Measurements from ENCODE around the gene AGAP1. TPM values are rescaled to one million over a fixed set of nuclear protein-coding genes. Genes with fewer than 3 reads are reported as not detected.

AGAP1 gene
- total and polyA plus RNA-seq, 2 donors from 2014 or later: 8.1 to 44.5 TPM

DNA sequence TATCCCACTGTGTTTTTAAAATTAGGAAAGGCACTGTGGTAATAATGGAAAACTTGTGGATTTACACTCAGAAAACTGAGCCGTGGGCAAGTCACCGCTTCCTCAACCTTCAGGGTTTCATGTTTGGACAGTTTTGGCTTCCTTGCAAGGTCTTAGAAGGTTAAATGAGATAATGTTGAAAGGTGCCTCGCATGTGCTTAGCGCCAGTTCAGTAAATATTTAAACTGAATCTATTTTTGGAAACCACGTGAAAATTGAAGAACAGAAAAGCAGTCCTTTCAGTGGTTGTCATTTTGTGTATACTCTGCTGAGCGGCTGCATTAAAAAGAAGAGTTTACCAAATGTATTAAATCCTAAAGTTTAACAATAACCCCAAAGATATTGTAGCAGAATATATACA is 15.2 kb upstream of the AGAP1 start:
- intact Hi-C loops (cut with DNase I): no loop called here
- Histone ChIP-seq H3K36me3 (ENCODE audit: control insufficient read depth in 2 of 3, insufficient read depth in 3 of 3, low read length in 3 of 3) (no peaks in the 10 kb centered on the region), H3K27ac (ENCODE audit: low read depth in 2 of 2, low read length in 2 of 2) (no peak overlapping the region), H3K9me3 (ENCODE audit: control insufficient read depth in 2 of 3, insufficient read depth in 1 of 3, low read length in 3 of 3) (no peaks in the 10 kb centered on the region), H3K27me3 (ENCODE audit: control insufficient read depth, insufficient read depth, low read length) (no peaks in the 10 kb centered on the region), H3K9ac (ENCODE audit: low read length in 3 of 3) (no peak overlapping the region), H3K4me1 (ENCODE audit: control insufficient read depth in 2 of 3, insufficient read depth in 2 of 3, low read depth in 1 of 3, low read length in 3 of 3) (no peaks in the 10 kb centered on the region), H3K4me3 (ENCODE audit: low read length in 3 of 3) (no peak overlapping the region)
- no peak for TF ChIP-seq CTCF (IDR thresholded peaks at IDR 0.05; ENCODE audit: borderline replicate concordance, extremely low read depth, insufficient read depth)
- DNase-seq (no peak), FAIRE-seq (peak; percentile 19)

DNA sequence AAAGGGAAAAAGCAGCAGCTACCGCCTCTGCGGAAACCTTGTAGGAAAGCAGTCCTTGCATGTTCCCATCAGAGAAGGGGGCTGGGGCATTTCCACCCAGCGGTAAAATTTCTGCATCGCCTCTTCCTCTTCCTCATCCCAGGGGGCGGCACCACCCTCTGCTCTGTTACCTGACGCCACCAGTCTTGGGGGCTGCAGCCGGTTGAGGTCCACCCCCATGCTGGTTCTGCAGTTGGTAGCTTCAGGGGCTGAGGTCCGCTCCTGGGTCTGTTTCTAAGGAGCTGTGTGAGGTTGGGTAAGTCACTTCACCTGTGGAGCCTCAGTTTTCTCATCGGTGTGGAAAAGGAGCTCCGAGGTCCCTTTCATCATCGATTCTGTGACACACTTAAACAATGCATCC is 14.2 kb upstream of the AGAP1 start:
- H3K9ac ChIP-seq (ENCODE audit: low read length in 3 of 3): no peak overlapping the region
- no peaks in the 10 kb centered on the region for H3K9me3 ChIP-seq (ENCODE audit: control insufficient read depth in 2 of 3, insufficient read depth in 1 of 3, low read length in 3 of 3)
- DNase-seq: no peak
- H3K4me1 ChIP-seq (ENCODE audit: control insufficient read depth in 2 of 3, insufficient read depth in 2 of 3, low read depth in 1 of 3, low read length in 3 of 3): no peaks in the 10 kb centered on the region
- TF ChIP-seq CTCF (IDR thresholded peaks at IDR 0.05; ENCODE audit: borderline replicate concordance, extremely low read depth, insufficient read depth): no peak
- H3K27me3 ChIP-seq (ENCODE audit: control insufficient read depth, insufficient read depth, low read length): no peaks in the 10 kb centered on the region
- no peak overlapping the region for H3K27ac ChIP-seq (ENCODE audit: low read depth in 2 of 2, low read length in 2 of 2)
- intact Hi-C loops (cut with DNase I): no loop called here
- FAIRE-seq: no peak
- H3K4me3 ChIP-seq (ENCODE audit: low read length in 3 of 3): no peak overlapping the region
- no peaks in the 10 kb centered on the region for H3K36me3 ChIP-seq (ENCODE audit: control insufficient read depth in 2 of 3, insufficient read depth in 3 of 3, low read length in 3 of 3)

GRCh38 chr2:235480614-235481013 is 13.2 kb upstream of the AGAP1 start:
- Histone ChIP-seq H3K27me3 (ENCODE audit: control insufficient read depth, insufficient read depth, low read length) (no peaks in the 10 kb centered on the region), H3K4me3 (ENCODE audit: low read length in 3 of 3) (no peak overlapping the region), H3K36me3 (ENCODE audit: control insufficient read depth in 2 of 3, insufficient read depth in 3 of 3, low read length in 3 of 3) (no peaks in the 10 kb centered on the region), H3K4me1 (ENCODE audit: control insufficient read depth in 2 of 3, insufficient read depth in 2 of 3, low read depth in 1 of 3, low read length in 3 of 3) (no peaks in the 10 kb centered on the region), H3K27ac (ENCODE audit: low read depth in 2 of 2, low read length in 2 of 2) (no peak overlapping the region), H3K9me3 (ENCODE audit: control insufficient read depth in 2 of 3, insufficient read depth in 1 of 3, low read length in 3 of 3) (no peaks in the 10 kb centered on the region), H3K9ac (ENCODE audit: low read length in 3 of 3) (no peak overlapping the region)
- intact Hi-C loops (cut with DNase I): no loop called here
- no peak for DNase-seq
- TF ChIP-seq CTCF (IDR thresholded peaks at IDR 0.05; ENCODE audit: borderline replicate concordance, extremely low read depth, insufficient read depth): no peak
- FAIRE-seq: no peak

DNA sequence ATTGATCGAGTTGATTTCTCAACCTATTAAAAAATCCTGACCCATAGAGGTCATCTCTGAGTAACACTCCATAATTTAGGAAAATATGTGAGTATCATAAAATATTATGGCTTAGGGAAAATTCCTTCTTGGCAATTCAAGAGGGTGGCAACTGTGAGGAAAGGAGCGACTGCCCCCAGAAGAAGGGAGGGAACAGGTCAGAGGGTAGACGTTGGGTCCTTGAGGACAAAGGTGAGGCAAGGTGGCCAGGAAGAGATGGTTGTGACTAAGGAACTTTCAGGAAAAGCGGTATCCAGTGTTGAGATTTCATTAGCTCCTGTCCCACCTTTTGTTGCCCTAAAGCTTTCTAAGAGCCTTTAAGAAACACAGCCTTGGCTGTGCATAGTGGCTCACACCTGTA is 10.5 kb upstream of the AGAP1 start:
- no peaks in the 10 kb centered on the region for H3K9me3 ChIP-seq (ENCODE audit: control insufficient read depth in 2 of 3, insufficient read depth in 1 of 3, low read length in 3 of 3)
- H3K9ac ChIP-seq (ENCODE audit: low read length in 3 of 3): no peak overlapping the region
- no peak overlapping the region for H3K27ac ChIP-seq (ENCODE audit: low read depth in 2 of 2, low read length in 2 of 2)
- intact Hi-C loops (cut with DNase I): no loop called here
- H3K36me3 ChIP-seq (ENCODE audit: control insufficient read depth in 2 of 3, insufficient read depth in 3 of 3, low read length in 3 of 3): no peaks in the 10 kb centered on the region
- FAIRE-seq (no peak), DNase-seq (no peak)
- H3K4me1 ChIP-seq (ENCODE audit: control insufficient read depth in 2 of 3, insufficient read depth in 2 of 3, low read depth in 1 of 3, low read length in 3 of 3): no peaks in the 10 kb centered on the region
- TF ChIP-seq CTCF (IDR thresholded peaks at IDR 0.05; ENCODE audit: borderline replicate concordance, extremely low read depth, insufficient read depth): no peak
- no peak overlapping the region for H3K4me3 ChIP-seq (ENCODE audit: low read length in 3 of 3)
- H3K27me3 ChIP-seq (ENCODE audit: control insufficient read depth, insufficient read depth, low read length): no peaks in the 10 kb centered on the region

Measured in kidney (tissue), 14 donors.